Transverse colon (tissue), 4 donors: ENCODE data around the gene EYS.

ENCODE experiments used
- CTCF ChIP-seq, 5 experiments: fragments of 200-600 bp in 3 of 5; fragments of 450-650 bp in 2 of 5; sonication (generic) in 3 of 5; IDR thresholded peaks; 1 replicate in 2 of 5; 2 replicates in 3 of 5; pipeline ENCODE4 v1.5.1; 2016 to 2017; ENCODE audit warnings: antibody characterized with exemption in 5 of 5, inconsistent platforms in 3 of 5, mild to moderate bottlenecking in 2 of 5, moderate library complexity in 1 of 5
- EP300 ChIP-seq: sonication (generic); formaldehyde crosslinking; IDR thresholded peaks from one replicate; pipeline ENCODE4 v1.6.1; 2017; ENCODE audit warnings: antibody characterized with exemption, low read depth
- POLR2A ChIP-seq: fragments of 450-650 bp; IDR thresholded peaks from one replicate; pipeline ENCODE4 v1.6.1; 2016; ENCODE audit warnings: antibody characterized with exemption, mild to moderate bottlenecking, moderate library complexity
- POLR2AphosphoS5 ChIP-seq, 3 donors: sonication (generic); formaldehyde crosslinking; IDR thresholded peaks; one replicate each; pipeline ENCODE4 v1.6.1; 2016; ENCODE audit warnings: antibody characterized with exemption in 3 of 3

- no peak for TF ChIP-seq POLR2A
- no peak for TF ChIP-seq CTCF (IDR thresholded peaks at IDR 0.05)
- TF ChIP-seq EP300, result no peak
- no peak for TF ChIP-seq POLR2AphosphoS5 (IDR thresholded peaks at IDR 0.05)
Observed at GRCh38 chr6:64724091-64724490, 982.9 kb downstream of the EYS start.
